HepG2 (cell line): ENCODE data around the gene CHST14. TPM values are rescaled to one million over a fixed set of nuclear protein-coding genes. Genes with fewer than 3 reads are reported as not detected.

ENCODE experiments used
- ETV6 ChIP-seq: sonication (generic); formaldehyde crosslinking; conservative IDR thresholded peaks from 2 replicates; pipeline ENCODE4 v1.4.0; 2020; ENCODE audit warnings: missing genetic modification reagents
- EZH2 ChIP-seq: conservative IDR thresholded peaks from 2 replicates; pipeline ENCODE4 v1.6.1; 2012; ENCODE audit warnings: mild to moderate bottlenecking, low read depth, low read length, moderate library complexity
- FOXK1 ChIP-seq: sonication (generic); formaldehyde crosslinking; IDR thresholded peaks from 2 replicates; pipeline ENCODE4 v1.4.0; 2020; ENCODE audit warnings: low read depth, missing genetic modification reagents, borderline replicate concordance
- GATA4 ChIP-seq: sonication (generic); IDR thresholded peaks from 2 replicates; pipeline ENCODE4 v1.6.1; 2016; ENCODE audit warnings: antibody characterized with exemption, low read depth, borderline replicate concordance
- IRF2 ChIP-seq: IDR thresholded peaks from 2 replicates; pipeline ENCODE4 v1.6.1; 2018; ENCODE audit warnings: missing genetic modification reagents, missing compliant biosample characterization
- MEIS2 ChIP-seq: sonication (generic); formaldehyde crosslinking; IDR thresholded peaks from 2 replicates; pipeline ENCODE4 v1.9.0; 2021; ENCODE audit warnings: mild to moderate bottlenecking, missing genetic modification reagents
- SMAD9 ChIP-seq: sonication (generic); formaldehyde crosslinking; IDR thresholded peaks from 2 replicates; pipeline ENCODE4 v1.5.1; 2020; ENCODE audit warnings: mild to moderate bottlenecking, missing genetic modification reagents
- TBP ChIP-seq: sonication (generic); formaldehyde crosslinking; IDR thresholded peaks from 2 replicates; pipeline ENCODE4 v1.5.0; 2020; ENCODE audit warnings: missing genetic modification reagents
- THAP11 ChIP-seq: IDR thresholded peaks from 2 replicates; pipeline ENCODE4 v1.6.1; 2016; ENCODE audit warnings: missing biosample characterization, missing genetic modification reagents
- ZBTB42 ChIP-seq: sonication (generic); formaldehyde crosslinking; IDR thresholded peaks from 2 replicates; pipeline ENCODE4 v1.5.0; 2020; ENCODE audit warnings: mild to moderate bottlenecking, missing genetic modification reagents
- ZNF333 ChIP-seq: sonication (generic); formaldehyde crosslinking; IDR thresholded peaks from 2 replicates; pipeline ENCODE4 v1.4.0; 2020; ENCODE audit warnings: mild to moderate bottlenecking, missing genetic modification reagents, borderline replicate concordance
- ZNF644 ChIP-seq: IDR thresholded peaks from 2 replicates; pipeline ENCODE4 v1.6.1; 2016; ENCODE audit warnings: low read depth
- ZNF747 ChIP-seq: sonication (generic); formaldehyde crosslinking; IDR thresholded peaks from 2 replicates; pipeline ENCODE4 v1.8.1; 2023; ENCODE audit warnings: missing genetic modification reagents, mild to moderate bottlenecking, borderline replicate concordance
- ZSCAN30 ChIP-seq: sonication (generic); formaldehyde crosslinking; IDR thresholded peaks from 2 replicates; pipeline ENCODE4 v1.5.0; 2020; ENCODE audit warnings: mild to moderate bottlenecking, missing genetic modification reagents
- polyA plus RNA-seq, 8 experiments: library from polyadenylated mRNA; depleted of rRNA in 3 of 8; stranded (reverse) in 7 of 8; unstranded in 1 of 8; fragments of >200 nt; fragmentation: Illumina TruSeq in 4 of 8; extraction: Trizol in 4 of 8; gene quantifications; 2 replicates each; pipeline versions ENCODE4 v1.2.1 to v1.2.3, GENCODE V29; 2011 to 2016; ENCODE audit warnings: low read depth in 4 of 8, missing spikeins in 1 of 8, mixed read lengths in 1 of 8; ENCODE audit not compliant: insufficient read depth in 1 of 8
- total RNA-seq, 5 experiments: library from RNA; depleted of rRNA; stranded (reverse); fragments of >200 nt; fragmentation: Illumina TruSeq; extraction: Trizol; gene quantifications; 2 replicates each; pipeline ENCODE4 v1.2.3, GENCODE V29; 2016; ENCODE audit warnings: low read depth in 1 of 5
- TF ChIP-seq, protein P1 (sequence below): sonication (generic); formaldehyde crosslinking; IDR thresholded peaks from 2 replicates; pipeline ENCODE4 v1.4.0; 2020; ENCODE audit warnings: mild to moderate bottlenecking, missing genetic modification reagents
- TF ChIP-seq, protein P2 (sequence below): sonication (generic); formaldehyde crosslinking; IDR thresholded peaks from 2 replicates; pipeline ENCODE4 v1.4.0; 2020; ENCODE audit warnings: low read depth, mild to moderate bottlenecking, missing genetic modification reagents
- TF ChIP-seq, protein P3 (sequence below): sonication (generic); formaldehyde crosslinking; IDR thresholded peaks from 2 replicates; pipeline ENCODE4 v1.5.0; 2020; ENCODE audit warnings: mild to moderate bottlenecking, missing genetic modification reagents
- TF ChIP-seq, protein P4 (sequence below): sonication (generic); formaldehyde crosslinking; IDR thresholded peaks from 2 replicates; pipeline ENCODE4 v1.8.0; 2022; ENCODE audit warnings: missing genetic modification reagents, mild to moderate bottlenecking, moderate library complexity, borderline replicate concordance
- TF ChIP-seq, protein P5 (sequence below): sonication (generic); formaldehyde crosslinking; conservative IDR thresholded peaks from 2 replicates; pipeline ENCODE4 v1.8.1; 2023; ENCODE audit warnings: missing genetic modification reagents
- TF ChIP-seq, protein P6 (sequence below): IDR thresholded peaks from 2 replicates; pipeline ENCODE4 v1.6.1; 2016; ENCODE audit warnings: missing compliant biosample characterization, missing genetic modification reagents, borderline replicate concordance

CHST14 gene
- total and polyA plus RNA-seq, 2 of the 13 experiments (the other 11 are each of a cell fraction or from before 2014, with no cell fraction given): 8.9 to 12.4 TPM

DNA sequence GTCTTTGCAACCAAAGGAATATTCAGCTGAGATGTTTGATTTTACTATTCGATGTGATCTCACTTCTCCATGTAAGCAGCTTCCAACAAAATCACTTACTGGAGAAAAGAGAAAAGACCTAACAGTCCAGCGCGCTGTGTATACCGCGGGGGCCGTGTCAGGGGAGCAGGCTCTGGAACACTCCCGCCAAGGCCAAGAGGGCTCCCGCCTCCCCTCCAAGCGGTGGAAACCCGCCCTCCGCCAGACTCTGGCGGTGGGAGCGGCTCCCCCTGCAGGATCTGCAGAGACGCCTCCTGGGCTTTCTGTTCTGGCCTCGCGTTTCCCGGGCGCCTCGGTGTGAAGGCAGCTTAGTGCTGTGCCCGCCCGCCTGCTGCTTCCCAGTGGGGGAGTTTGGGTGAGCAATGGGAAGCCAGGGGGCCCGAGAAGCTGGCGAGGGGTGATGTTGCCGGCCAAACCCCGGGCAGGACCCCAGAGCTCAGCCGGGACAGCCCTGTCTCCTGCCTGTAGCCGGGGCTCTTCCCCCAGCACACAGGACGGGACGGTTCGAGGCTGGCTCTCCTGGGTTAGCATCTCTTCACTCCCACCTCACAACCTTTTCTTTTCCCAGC is 36.3 kb downstream of the CHST14 start (continued):
- TF ChIP-seq, protein P1, sequence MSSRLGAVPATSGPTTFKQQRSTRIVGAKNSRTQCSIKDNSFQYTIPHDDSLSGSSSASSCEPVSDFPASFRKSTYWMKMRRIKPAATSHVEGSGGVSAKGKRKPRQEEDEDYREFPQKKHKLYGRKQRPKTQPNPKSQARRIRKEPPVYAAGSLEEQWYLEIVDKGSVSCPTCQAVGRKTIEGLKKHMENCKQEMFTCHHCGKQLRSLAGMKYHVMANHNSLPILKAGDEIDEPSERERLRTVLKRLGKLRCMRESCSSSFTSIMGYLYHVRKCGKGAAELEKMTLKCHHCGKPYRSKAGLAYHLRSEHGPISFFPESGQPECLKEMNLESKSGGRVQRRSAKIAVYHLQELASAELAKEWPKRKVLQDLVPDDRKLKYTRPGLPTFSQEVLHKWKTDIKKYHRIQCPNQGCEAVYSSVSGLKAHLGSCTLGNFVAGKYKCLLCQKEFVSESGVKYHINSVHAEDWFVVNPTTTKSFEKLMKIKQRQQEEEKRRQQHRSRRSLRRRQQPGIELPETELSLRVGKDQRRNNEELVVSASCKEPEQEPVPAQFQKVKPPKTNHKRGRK (CRISPR knock-in tag): no peak
- TF ChIP-seq FOXK1 (CRISPR knock-in tag) (no peak), GATA4 (no peak), IRF2 (CRISPR knock-in tag) (peak; percentile 67), SMAD9 (CRISPR knock-in tag) (no peak), TBP (CRISPR knock-in tag) (no peak), ZBTB42 (CRISPR knock-in tag) (no peak), ZSCAN30 (CRISPR knock-in tag) (no peak), EZH2 (no peak), ZNF644 (no peak), ETV6 (CRISPR knock-in tag) (no peak), THAP11 (CRISPR knock-in tag) (peak; percentile 47; the same call in 1 of the 2 replicates), ZNF333 (CRISPR knock-in tag) (no peak), ZNF747 (no peak), MEIS2 (CRISPR knock-in tag) (no peak)
- TF ChIP-seq, protein P2, sequence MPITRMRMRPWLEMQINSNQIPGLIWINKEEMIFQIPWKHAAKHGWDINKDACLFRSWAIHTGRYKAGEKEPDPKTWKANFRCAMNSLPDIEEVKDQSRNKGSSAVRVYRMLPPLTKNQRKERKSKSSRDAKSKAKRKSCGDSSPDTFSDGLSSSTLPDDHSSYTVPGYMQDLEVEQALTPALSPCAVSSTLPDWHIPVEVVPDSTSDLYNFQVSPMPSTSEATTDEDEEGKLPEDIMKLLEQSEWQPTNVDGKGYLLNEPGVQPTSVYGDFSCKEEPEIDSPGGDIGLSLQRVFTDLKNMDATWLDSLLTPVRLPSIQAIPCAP: no peak
- TF ChIP-seq, protein P3, sequence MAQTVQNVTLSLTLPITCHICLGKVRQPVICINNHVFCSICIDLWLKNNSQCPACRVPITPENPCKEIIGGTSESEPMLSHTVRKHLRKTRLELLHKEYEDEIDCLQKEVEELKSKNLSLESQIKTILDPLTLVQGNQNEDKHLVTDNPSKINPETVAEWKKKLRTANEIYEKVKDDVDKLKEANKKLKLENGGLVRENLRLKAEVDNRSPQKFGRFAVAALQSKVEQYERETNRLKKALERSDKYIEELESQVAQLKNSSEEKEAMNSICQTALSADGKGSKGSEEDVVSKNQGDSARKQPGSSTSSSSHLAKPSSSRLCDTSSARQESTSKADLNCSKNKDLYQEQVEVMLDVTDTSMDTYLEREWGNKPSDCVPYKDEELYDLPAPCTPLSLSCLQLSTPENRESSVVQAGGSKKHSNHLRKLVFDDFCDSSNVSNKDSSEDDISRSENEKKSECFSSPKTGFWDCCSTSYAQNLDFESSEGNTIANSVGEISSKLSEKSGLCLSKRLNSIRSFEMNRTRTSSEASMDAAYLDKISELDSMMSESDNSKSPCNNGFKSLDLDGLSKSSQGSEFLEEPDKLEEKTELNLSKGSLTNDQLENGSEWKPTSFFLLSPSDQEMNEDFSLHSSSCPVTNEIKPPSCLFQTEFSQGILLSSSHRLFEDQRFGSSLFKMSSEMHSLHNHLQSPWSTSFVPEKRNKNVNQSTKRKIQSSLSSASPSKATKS (CRISPR knock-in tag): no peak
- TF ChIP-seq, protein P4, sequence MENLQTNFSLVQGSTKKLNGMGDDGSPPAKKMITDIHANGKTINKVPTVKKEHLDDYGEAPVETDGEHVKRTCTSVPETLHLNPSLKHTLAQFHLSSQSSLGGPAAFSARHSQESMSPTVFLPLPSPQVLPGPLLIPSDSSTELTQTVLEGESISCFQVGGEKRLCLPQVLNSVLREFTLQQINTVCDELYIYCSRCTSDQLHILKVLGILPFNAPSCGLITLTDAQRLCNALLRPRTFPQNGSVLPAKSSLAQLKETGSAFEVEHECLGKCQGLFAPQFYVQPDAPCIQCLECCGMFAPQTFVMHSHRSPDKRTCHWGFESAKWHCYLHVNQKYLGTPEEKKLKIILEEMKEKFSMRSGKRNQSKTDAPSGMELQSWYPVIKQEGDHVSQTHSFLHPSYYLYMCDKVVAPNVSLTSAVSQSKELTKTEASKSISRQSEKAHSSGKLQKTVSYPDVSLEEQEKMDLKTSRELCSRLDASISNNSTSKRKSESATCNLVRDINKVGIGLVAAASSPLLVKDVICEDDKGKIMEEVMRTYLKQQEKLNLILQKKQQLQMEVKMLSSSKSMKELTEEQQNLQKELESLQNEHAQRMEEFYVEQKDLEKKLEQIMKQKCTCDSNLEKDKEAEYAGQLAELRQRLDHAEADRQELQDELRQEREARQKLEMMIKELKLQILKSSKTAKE: no peak
- TF ChIP-seq, protein P5, sequence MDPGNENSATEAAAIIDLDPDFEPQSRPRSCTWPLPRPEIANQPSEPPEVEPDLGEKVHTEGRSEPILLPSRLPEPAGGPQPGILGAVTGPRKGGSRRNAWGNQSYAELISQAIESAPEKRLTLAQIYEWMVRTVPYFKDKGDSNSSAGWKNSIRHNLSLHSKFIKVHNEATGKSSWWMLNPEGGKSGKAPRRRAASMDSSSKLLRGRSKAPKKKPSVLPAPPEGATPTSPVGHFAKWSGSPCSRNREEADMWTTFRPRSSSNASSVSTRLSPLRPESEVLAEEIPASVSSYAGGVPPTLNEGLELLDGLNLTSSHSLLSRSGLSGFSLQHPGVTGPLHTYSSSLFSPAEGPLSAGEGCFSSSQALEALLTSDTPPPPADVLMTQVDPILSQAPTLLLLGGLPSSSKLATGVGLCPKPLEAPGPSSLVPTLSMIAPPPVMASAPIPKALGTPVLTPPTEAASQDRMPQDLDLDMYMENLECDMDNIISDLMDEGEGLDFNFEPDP (CRISPR knock-in tag): no peak
- TF ChIP-seq, protein P6, sequence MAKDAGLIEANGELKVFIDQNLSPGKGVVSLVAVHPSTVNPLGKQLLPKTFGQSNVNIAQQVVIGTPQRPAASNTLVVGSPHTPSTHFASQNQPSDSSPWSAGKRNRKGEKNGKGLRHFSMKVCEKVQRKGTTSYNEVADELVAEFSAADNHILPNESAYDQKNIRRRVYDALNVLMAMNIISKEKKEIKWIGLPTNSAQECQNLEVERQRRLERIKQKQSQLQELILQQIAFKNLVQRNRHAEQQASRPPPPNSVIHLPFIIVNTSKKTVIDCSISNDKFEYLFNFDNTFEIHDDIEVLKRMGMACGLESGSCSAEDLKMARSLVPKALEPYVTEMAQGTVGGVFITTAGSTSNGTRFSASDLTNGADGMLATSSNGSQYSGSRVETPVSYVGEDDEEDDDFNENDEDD (CRISPR knock-in tag): peak; percentile 82; the same call in 1 of the 2 replicates
